GM12891 (cell line): Measurements from ENCODE around the gene KRT13.
A peak's percentile ranks its signal among the peaks of the same experiment; 100 is the strongest.

Source experiments
- DNase-seq: peaks from one replicate; pipeline ENCODE4 v3.0.0; 2011; ENCODE audit warnings: low spot score; ENCODE audit not compliant: insufficient read length
- FAIRE-seq: peaks from 2 replicates; lab custom pipeline; 2011; peaks lifted over from hg19 to GRCh38; lab: Jason Lieb, UNC
- PAX5 ChIP-seq: IDR thresholded peaks from 2 replicates; pipeline ENCODE4 v1.6.1; 2011; ENCODE audit warnings: low read length, moderate library complexity, mild to moderate bottlenecking; ENCODE audit not compliant: insufficient read depth, severe bottlenecking
- POLR2A ChIP-seq: IDR thresholded peaks from 2 replicates; pipeline ENCODE4 v1.6.1; 2011; ENCODE audit warnings: low read depth, low read length, control low read depth
- POLR2AphosphoS5 ChIP-seq: IDR thresholded peaks from 2 replicates; pipeline ENCODE4 v1.6.1; 2011; ENCODE audit warnings: low read depth, low read length, control low read depth
- POU2F2 ChIP-seq: IDR thresholded peaks from 2 replicates; pipeline ENCODE4 v1.6.1; 2011; ENCODE audit warnings: low read depth, mild to moderate bottlenecking, control low read depth, low read length, moderate library complexity
- SPI1 ChIP-seq: IDR thresholded peaks from 2 replicates; pipeline ENCODE4 v1.6.1; 2011; ENCODE audit warnings: low read depth, low read length, control low read depth
- TAF1 ChIP-seq: IDR thresholded peaks from 2 replicates; pipeline ENCODE4 v1.6.1; 2011; ENCODE audit warnings: low read depth, low read length, control low read depth

KRT13 gene

GRCh38 chr17:41499714-41500113 lies 5.7 kb downstream of the KRT13 start:
- TF ChIP-seq POLR2AphosphoS5 (no peak), POU2F2 (no peak), TAF1 (no peak), POLR2A (no peak), PAX5 (no peak), SPI1 (no peak)
- FAIRE-seq (no peak), DNase-seq (no peak)

DNA sequence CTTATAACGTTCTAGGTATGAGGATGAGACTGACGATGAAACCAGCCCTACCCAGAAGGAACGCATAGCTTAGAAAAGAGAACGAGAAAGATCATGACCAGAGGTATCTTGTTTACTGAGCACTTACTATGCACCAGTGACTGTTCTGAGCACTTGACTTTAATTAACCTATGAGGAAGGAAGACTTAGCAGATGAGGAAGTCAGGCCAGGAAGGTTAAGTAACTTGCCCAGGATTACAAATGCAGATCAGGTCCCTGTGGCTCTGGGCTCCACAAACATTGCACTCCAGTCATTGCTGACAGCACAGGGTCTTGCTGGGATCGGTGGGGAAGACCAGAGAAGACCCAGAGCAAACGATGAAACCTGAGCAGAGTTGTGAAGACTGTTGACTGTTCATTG lies 7.1 kb downstream of the KRT13 start:
- DNase-seq (no peak), FAIRE-seq (no peak)
- no peak for TF ChIP-seq SPI1
- no peak for TF ChIP-seq POLR2A
- no peak for TF ChIP-seq PAX5
- no peak for TF ChIP-seq POLR2AphosphoS5
- no peak for TF ChIP-seq POU2F2
- no peak for TF ChIP-seq TAF1

GRCh38 chr17:41496803-41497484 lies 8.5 kb downstream of the KRT13 start:
- FAIRE-seq = peak; percentile 56
- peak; percentile 66 for DNase-seq

GRCh38 chr17:41494524-41494923 lies 10.9 kb downstream of the KRT13 start:
- TF ChIP-seq TAF1 = no peak
- no peak for TF ChIP-seq POLR2A
- TF ChIP-seq POLR2AphosphoS5 = no peak
- no peak for TF ChIP-seq SPI1
- TF ChIP-seq POU2F2 = no peak
- no peak for TF ChIP-seq PAX5
- DNase-seq (no peak), FAIRE-seq (no peak)

More at GRCh38 chr17:41496803-41497484, 8.5 kb downstream of the KRT13 start:
- no peak for TF ChIP-seq POLR2AphosphoS5
- no peak for TF ChIP-seq POLR2A
- no peak for TF ChIP-seq PAX5
- no peak for TF ChIP-seq TAF1
- TF ChIP-seq SPI1 = no peak
- TF ChIP-seq POU2F2 = no peak

GRCh38 chr17:41492771-41493170 lies 12.6 kb downstream of the KRT13 start:
- no peak for TF ChIP-seq POU2F2
- TF ChIP-seq POLR2A = no peak
- no peak for TF ChIP-seq PAX5
- no peak for TF ChIP-seq SPI1
- no peak for TF ChIP-seq POLR2AphosphoS5
- no peak for FAIRE-seq
- no peak for DNase-seq

DNA sequence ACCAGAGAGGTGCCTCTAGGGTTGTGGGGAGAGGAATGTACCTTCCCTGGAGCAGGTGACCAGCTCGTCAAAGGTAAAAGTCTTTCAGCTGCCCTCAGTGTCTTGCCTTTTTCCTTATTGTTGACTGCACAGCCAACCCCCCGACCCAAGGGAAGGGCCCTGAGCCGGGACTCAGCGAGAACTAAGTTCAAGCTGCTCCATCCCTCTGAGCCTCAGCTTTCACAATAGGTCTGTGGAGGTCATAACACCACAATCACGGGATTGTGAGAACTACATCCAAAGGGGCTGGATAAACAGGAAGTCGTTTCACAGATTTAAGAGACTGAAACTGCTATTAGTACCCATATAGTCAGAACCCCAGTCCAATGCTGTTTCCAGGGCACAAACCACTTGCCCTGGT lies 13.1 kb downstream of the KRT13 start:
- no peak for FAIRE-seq
- TF ChIP-seq POLR2A (no peak), PAX5 (no peak), SPI1 (no peak), TAF1 (no peak), POLR2AphosphoS5 (no peak), POU2F2 (no peak)
- DNase-seq = no peak

DNA sequence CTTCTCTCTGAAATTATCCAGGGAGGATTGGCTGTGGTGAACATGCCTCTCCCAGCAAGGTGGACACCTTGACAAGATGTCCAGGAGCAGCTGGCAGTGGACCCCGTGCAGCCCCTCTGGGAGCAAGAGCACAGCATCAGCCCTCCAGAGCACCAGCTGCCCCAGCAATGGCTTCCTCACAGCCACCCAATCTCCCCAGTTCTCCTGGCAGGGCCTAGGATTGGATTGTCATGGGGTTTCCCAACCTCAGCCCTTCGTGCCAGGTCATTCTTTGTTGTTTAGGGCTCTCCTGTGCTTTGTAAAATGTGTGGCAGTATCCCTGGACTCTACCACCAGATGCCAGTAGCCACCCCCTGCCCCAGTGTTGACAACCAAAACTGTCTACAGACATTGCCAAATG lies 13.9 kb downstream of the KRT13 start:
- FAIRE-seq (no peak), DNase-seq (no peak)
- TF ChIP-seq PAX5 (no peak), POU2F2 (no peak), POLR2A (no peak), POLR2AphosphoS5 (no peak), TAF1 (no peak), SPI1 (no peak)

GRCh38 chr17:41490000-41490990 lies 15.1 kb downstream of the KRT13 start:
- FAIRE-seq (no peak), DNase-seq (no peak)
- TF ChIP-seq POU2F2 = no peak
- no peak for TF ChIP-seq POLR2A
- TF ChIP-seq TAF1 = no peak
- no peak for TF ChIP-seq PAX5
- TF ChIP-seq POLR2AphosphoS5 = no peak

DNA sequence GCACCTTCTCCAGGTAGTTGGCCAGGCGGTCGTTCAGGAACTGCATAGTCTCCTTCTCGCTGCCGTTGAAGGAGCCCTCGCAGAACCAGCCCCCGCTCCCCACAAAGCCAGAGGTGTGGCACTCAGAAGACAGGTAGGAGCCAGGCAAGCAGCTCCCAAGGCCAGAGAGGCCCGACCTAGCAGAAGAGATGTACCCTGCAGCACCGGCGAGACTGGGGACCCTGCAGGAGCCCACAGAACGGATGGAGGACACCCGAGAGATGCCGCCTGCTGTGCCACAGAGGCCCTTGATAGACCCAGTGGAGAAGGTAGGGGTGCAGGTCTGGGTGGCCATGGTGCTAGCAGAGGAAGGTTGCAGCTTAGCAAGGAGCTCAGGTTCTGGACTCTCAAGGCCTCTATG lies 15.9 kb downstream of the KRT13 start, which contains the start of gene KRT36:
KRT36 (minus strand) TSS at position 380 of the 400 bp plus-strand sequence; CDS start at position 334, 46 bp downstream.
- FAIRE-seq = no peak
- TF ChIP-seq POLR2A (no peak), TAF1 (no peak), POU2F2 (no peak), SPI1 (no peak), PAX5 (no peak), POLR2AphosphoS5 (no peak)
- no peak for DNase-seq
